Osteoblast (primary cell): Measurements from ENCODE around the gene CUX1. TPM values are rescaled to one million over a fixed set of nuclear protein-coding genes. Genes with fewer than 3 reads are reported as not detected.

ENCODE experiments used
- DNase-seq: peaks from one replicate; pipeline ENCODE4 v3.0.0; 2011; ENCODE audit warnings: low spot score, mixed read lengths; ENCODE audit not compliant: insufficient read length; ENCODE audit errors: missing footprints
- H2AFZ ChIP-seq: 2 replicates; pipeline ENCODE4 v1.6.0; 2011; ENCODE audit warnings: mild to moderate bottlenecking, low read length
- H3K27ac ChIP-seq: 2 replicates; pipeline ENCODE4 v1.5.1; 2011; ENCODE audit warnings: mild to moderate bottlenecking, low read depth, low read length, moderate library complexity
- H3K27me3 ChIP-seq: 2 replicates; pipeline ENCODE4 v1.6.0; 2012; ENCODE audit warnings: mild to moderate bottlenecking, control low read depth, inconsistent platforms, low read length, moderate library complexity; ENCODE audit not compliant: insufficient read depth
- H3K36me3 ChIP-seq: 2 replicates; pipeline ENCODE4 v1.5.1; 2011; ENCODE audit warnings: mild to moderate bottlenecking, low read length, control low read depth, moderate library complexity; ENCODE audit not compliant: insufficient read depth
- H3K4me1 ChIP-seq: 2 replicates; pipeline ENCODE4 v1.5.1; 2011; ENCODE audit warnings: mild to moderate bottlenecking, low read length, control low read depth, moderate library complexity; ENCODE audit not compliant: insufficient read depth
- H3K4me2 ChIP-seq: 2 replicates; pipeline ENCODE4 v1.6.0; 2011; ENCODE audit warnings: mild to moderate bottlenecking, low read length; ENCODE audit not compliant: insufficient read depth
- H3K4me3 ChIP-seq: fragments of 200-600 bp; sonication (generic); 3 replicates; pipeline ENCODE4 v1.5.1; 2012; ENCODE audit warnings: mild to moderate bottlenecking, low read length, inconsistent platforms; ENCODE audit not compliant: insufficient read depth
- H3K79me2 ChIP-seq: 2 replicates; pipeline ENCODE4 v1.6.0; 2012; ENCODE audit warnings: mild to moderate bottlenecking, low read length, control low read depth, inconsistent platforms; ENCODE audit not compliant: insufficient read depth
- H3K9me3 ChIP-seq: 2 replicates; pipeline ENCODE4 v1.5.1; 2011; ENCODE audit warnings: low read depth, low read length, control low read depth
- H4K20me1 ChIP-seq: 2 replicates; pipeline ENCODE4 v1.6.0; 2012; ENCODE audit warnings: mild to moderate bottlenecking, low read length, control low read depth; ENCODE audit not compliant: insufficient read depth
- total RNA-seq: library from RNA; depleted of rRNA; stranded (reverse); fragments of >200 nt; gene quantifications from 2 replicates; pipeline ENCODE4 v1.2.3, GENCODE V29; 2012
- TF ChIP-seq, protein P1 (sequence below): IDR thresholded peaks from 2 replicates; pipeline ENCODE4 v1.5.1; 2011; ENCODE audit warnings: mild to moderate bottlenecking, low read depth, low read length, moderate library complexity; ENCODE audit errors: extremely low read depth

The CUX1 gene
- total RNA-seq, 1 donor: 41.6 TPM

DNA sequence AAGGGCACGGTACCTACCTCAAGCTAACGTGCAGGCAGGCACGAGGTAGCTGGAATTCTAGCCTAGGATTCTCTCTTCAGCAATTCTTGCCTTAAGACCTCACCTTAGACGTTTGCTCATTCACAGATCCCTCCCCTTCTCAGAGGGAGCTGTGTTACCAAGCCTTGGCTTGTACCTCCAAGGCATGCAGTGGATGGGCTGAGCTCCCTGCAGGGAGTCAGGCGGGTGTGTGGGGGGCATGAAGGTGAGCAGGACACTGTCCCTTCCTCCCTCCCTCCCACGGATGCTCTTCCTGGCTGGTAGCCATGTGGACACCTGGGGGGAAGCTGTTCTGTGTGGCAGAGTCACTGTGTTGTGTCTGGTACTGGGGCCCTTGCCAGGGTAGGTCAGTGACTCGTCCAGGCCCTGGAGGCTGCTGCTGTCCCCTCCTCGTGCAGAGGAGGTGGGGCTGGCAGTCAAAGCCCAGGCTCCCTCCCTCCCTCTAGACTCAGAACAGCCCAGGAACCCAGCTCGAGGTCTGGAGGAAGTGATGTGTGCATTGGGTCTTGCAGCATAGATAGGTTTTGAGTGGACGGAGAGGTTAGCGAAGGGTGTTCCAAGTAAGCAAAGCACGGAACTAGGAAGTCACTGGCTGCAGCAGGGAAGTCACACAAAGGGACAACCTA, 247.1 kb downstream of the CUX1 start:
- Histone ChIP-seq H4K20me1 (peaks cover 24% of the 10 kb centered on the region), H3K4me1 (no peaks in the 10 kb centered on the region), H3K27ac (no peak overlapping the region), H3K79me2 (no peaks in the 10 kb centered on the region), H3K4me3 (no peak overlapping the region), H3K36me3 (no peaks in the 10 kb centered on the region), H2AFZ (no peak overlapping the region), H3K27me3 (no peaks in the 10 kb centered on the region), H3K9me3 (no peaks in the 10 kb centered on the region), H3K4me2 (no peak overlapping the region)
- DNase-seq: no peak
- TF ChIP-seq, protein P1, sequence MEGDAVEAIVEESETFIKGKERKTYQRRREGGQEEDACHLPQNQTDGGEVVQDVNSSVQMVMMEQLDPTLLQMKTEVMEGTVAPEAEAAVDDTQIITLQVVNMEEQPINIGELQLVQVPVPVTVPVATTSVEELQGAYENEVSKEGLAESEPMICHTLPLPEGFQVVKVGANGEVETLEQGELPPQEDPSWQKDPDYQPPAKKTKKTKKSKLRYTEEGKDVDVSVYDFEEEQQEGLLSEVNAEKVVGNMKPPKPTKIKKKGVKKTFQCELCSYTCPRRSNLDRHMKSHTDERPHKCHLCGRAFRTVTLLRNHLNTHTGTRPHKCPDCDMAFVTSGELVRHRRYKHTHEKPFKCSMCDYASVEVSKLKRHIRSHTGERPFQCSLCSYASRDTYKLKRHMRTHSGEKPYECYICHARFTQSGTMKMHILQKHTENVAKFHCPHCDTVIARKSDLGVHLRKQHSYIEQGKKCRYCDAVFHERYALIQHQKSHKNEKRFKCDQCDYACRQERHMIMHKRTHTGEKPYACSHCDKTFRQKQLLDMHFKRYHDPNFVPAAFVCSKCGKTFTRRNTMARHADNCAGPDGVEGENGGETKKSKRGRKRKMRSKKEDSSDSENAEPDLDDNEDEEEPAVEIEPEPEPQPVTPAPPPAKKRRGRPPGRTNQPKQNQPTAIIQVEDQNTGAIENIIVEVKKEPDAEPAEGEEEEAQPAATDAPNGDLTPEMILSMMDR: no peak

GRCh38 chr7:102065226-102065625, 247.8 kb downstream of the CUX1 start:
- H3K4me1 ChIP-seq: no peaks in the 10 kb centered on the region
- H3K27ac ChIP-seq: no peak overlapping the region
- no peaks in the 10 kb centered on the region for H3K27me3 ChIP-seq
- no peak overlapping the region for H2AFZ ChIP-seq
- H4K20me1 ChIP-seq: peaks cover 28% of the 10 kb centered on the region
- no peak overlapping the region for H3K4me3 ChIP-seq
- no peaks in the 10 kb centered on the region for H3K36me3 ChIP-seq
- H3K4me2 ChIP-seq: no peak overlapping the region
- no peaks in the 10 kb centered on the region for H3K79me2 ChIP-seq
- no peaks in the 10 kb centered on the region for H3K9me3 ChIP-seq
- no peak for DNase-seq
- TF ChIP-seq, protein P1: no peak

DNA sequence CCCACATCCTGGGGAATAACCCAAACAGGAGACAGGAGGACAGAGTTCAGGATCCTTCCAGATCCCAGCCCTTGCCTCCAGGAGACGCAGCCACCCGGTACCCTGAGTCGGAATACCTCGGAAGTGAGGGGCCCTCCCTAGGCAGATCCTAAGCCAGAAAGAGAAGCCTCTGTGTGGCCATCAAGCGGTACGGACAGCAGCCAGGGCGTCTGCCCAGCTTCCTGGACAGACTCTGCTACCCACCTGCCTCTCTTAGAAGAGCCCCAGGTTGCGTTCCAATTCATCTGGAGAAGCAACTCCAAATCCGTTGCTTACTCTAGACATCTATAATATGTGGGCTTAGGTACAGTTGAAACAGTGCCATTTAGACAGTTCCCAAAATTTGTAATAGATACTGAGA, 249.1 kb downstream of the CUX1 start:
- TF ChIP-seq, protein P1: no peak
- H3K9me3 ChIP-seq: peaks cover under 1% of the 10 kb centered on the region
- H2AFZ ChIP-seq: no peak overlapping the region
- no peak overlapping the region for H3K4me2 ChIP-seq
- peaks cover under 1% of the 10 kb centered on the region for H3K36me3 ChIP-seq
- peaks cover 28% of the 10 kb centered on the region for H4K20me1 ChIP-seq
- H3K4me3 ChIP-seq: no peak overlapping the region
- no peaks in the 10 kb centered on the region for H3K27me3 ChIP-seq
- no peaks in the 10 kb centered on the region for H3K79me2 ChIP-seq
- no peak overlapping the region for H3K27ac ChIP-seq
- no peak for DNase-seq
- H3K4me1 ChIP-seq: no peaks in the 10 kb centered on the region

DNA sequence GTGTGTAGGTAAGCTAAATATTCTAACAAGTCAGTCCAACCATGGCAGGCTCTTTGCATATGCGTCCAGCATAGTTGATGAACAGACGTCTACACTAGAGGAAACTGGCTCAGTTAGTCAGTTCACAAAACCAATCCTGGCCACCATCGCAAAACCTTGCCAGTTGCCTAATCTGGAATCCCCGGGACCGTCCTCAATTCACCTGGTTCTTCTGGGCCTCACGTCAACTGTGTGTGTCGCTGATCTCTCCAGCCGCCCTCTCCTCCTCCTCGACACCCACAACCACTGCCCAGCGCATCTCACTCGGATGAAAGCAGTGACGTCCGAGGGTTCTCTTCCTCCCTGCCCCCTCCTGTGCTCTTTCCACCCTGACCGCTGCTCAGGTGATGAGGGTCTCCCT, 251.4 kb downstream of the CUX1 start:
- H3K79me2 ChIP-seq: no peaks in the 10 kb centered on the region
- peaks cover 2% of the 10 kb centered on the region for H3K9me3 ChIP-seq
- H3K27ac ChIP-seq: no peak overlapping the region
- DNase-seq: no peak
- TF ChIP-seq, protein P1: no peak
- no peaks in the 10 kb centered on the region for H3K27me3 ChIP-seq
- peaks cover 9% of the 10 kb centered on the region for H3K36me3 ChIP-seq
- no peak overlapping the region for H2AFZ ChIP-seq
- no peak overlapping the region for H3K4me3 ChIP-seq
- no peak overlapping the region for H3K4me2 ChIP-seq
- peaks cover 8% of the 10 kb centered on the region for H3K4me1 ChIP-seq
- peaks cover 18% of the 10 kb centered on the region for H4K20me1 ChIP-seq
